ENCODE results near the gene SLC49A3.

SLC49A3 gene

GRCh38 chr4:667545-667925 lies 21.4 kb downstream of the SLC49A3 start:
- no peak for DNase-seq (ENCODE audit: extremely low read depth in 1 of 2, low read depth in 1 of 2)

GRCh38 chr4:666822-667544 lies 22.0 kb downstream of the SLC49A3 start:
- no peak for DNase-seq (ENCODE audit: extremely low read depth in 1 of 2, low read depth in 1 of 2)

- DNase-seq (ENCODE audit: extremely low read depth in 1 of 2, low read depth in 1 of 2) = no peak
Observed at GRCh38 chr4:666436-666810, 22.5 kb downstream of the SLC49A3 start.

GRCh38 chr4:665751-666435 lies 23.1 kb downstream of the SLC49A3 start:
- no peak for DNase-seq (ENCODE audit: extremely low read depth in 1 of 2, low read depth in 1 of 2)

GRCh38 chr4:665381-665750 lies 23.6 kb downstream of the SLC49A3 start:
- no peak for DNase-seq (ENCODE audit: extremely low read depth in 1 of 2, low read depth in 1 of 2)

- DNase-seq (ENCODE audit: extremely low read depth in 1 of 2, low read depth in 1 of 2) = no peak
Observed at GRCh38 chr4:664713-665231, 24.2 kb downstream of the SLC49A3 start.

- peak; percentile 34 to 68 for DNase-seq (ENCODE audit: extremely low read depth in 1 of 2, low read depth in 1 of 2)
Observed at GRCh38 chr4:663438-664428, 25.2 kb downstream of the SLC49A3 start.

GRCh38 chr4:663046-663437 lies 25.9 kb downstream of the SLC49A3 start:
- no peak for DNase-seq (ENCODE audit: extremely low read depth in 1 of 2, low read depth in 1 of 2)

GRCh38 chr4:661881-662761 lies 26.8 kb downstream of the SLC49A3 start:
- DNase-seq (ENCODE audit: extremely low read depth in 1 of 2, low read depth in 1 of 2) = no peak

GRCh38 chr4:661231-661630 lies 27.7 kb downstream of the SLC49A3 start:
- no peak for DNase-seq (ENCODE audit: extremely low read depth in 1 of 2, low read depth in 1 of 2)

- DNase-seq (ENCODE audit: extremely low read depth in 1 of 2, low read depth in 1 of 2) = no peak
Observed at GRCh38 chr4:660401-660800, 28.6 kb downstream of the SLC49A3 start.

GRCh38 chr4:659851-660250 lies 29.1 kb downstream of the SLC49A3 start:
- no peak for DNase-seq (ENCODE audit: extremely low read depth in 1 of 2, low read depth in 1 of 2)

- no peak for DNase-seq (ENCODE audit: extremely low read depth in 1 of 2, low read depth in 1 of 2)
Observed at GRCh38 chr4:658681-659667, 30.0 kb downstream of the SLC49A3 start.

GRCh38 chr4:657834-658667 lies 30.9 kb downstream of the SLC49A3 start:
- no peak for DNase-seq (ENCODE audit: extremely low read depth in 1 of 2, low read depth in 1 of 2)

- DNase-seq (ENCODE audit: extremely low read depth in 1 of 2, low read depth in 1 of 2) = no peak
Observed at GRCh38 chr4:657338-657833, 31.6 kb downstream of the SLC49A3 start.

GRCh38 chr4:656436-657337 lies 32.3 kb downstream of the SLC49A3 start:
- DNase-seq (ENCODE audit: extremely low read depth in 1 of 2, low read depth in 1 of 2) = no peak
